GM18870 (cell line): ENCODE data around the gene PPP1R2C.

Experiments used
- ATAC-seq: cut with Tn5 transposase; IDR thresholded peaks from one replicate; pipeline ENCODE4 v1.9.1; 2021; ENCODE audit warnings: moderate library complexity; ENCODE audit not compliant: unreplicated experiment

Gene PPP1R2C

DNA sequence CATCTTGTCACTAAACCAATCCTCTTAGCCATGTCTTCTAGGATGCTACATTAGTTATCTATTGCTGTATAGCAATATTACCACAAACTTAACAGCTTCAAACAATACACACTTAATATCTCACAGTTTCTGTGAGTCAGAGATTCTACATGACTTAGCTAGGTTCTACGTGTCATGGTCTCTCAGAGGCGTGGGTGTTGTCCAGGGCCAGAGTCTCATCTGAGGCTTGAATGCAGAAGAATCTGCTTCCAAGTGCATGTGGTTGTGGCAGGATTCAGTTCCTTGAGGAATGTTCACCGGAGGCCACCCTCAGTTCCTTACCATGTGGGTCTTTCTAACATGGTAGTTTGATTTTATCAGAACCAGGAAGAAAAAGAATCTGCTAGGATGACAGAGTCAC is 26.4 kb downstream of the PPP1R2C start:
- no peak for ATAC-seq

DNA sequence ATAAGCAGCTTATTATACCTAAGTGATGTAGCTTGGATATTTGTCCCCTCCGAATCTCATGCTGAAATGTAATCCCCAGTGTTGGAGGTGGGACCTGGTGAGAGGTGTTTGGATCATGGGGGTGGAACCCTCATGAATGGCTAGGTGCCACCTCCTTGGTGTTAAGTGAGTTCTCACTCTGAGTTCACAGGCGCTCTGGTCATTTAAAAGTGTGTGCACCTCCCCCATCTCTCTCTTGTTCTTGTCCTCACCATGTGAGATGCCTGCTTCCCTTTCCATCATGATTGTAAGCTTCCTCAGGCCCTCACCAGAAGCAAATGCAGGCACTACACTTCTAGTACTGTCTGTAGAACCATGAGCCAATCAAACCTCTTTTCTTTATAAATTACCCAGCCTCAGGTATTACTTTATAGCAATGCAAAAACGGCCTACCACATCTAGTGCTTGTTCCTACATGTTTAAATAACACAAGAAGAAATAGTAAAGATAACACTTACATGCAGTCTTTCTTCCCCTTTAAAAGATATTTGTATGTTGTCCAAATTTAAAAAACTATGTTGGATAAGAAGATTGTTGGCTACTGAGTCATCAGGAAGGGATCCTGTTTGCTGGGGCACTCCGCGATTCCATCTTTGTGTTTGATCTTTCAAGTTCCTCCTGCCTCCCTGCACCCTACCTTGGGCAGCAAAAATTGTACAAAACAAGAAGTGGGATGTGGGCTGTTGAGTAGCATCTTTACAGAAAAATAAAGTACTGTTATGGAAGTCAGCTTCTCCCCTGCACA is 29.7 kb downstream of the PPP1R2C start:
- ATAC-seq = no peak

DNA sequence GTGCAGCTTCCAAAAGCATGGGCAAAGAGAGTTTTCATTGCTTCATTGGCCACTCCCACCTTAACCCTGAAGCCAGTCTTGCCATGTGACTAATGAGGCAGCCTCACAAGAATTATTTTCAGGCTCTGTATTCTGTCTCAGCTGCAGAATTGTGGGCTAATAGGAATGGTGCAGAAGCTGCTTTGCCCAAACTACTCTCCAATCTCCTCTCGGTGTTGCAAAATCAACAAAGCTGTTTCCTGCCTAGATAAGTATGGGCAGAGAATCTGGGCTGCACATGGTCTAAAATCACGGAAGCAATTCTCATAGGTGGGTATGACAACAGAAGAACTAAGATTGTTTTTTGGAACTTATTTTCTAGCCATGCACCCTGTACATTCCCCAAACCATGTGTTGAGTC is 31.4 kb downstream of the PPP1R2C start:
- ATAC-seq = no peak

DNA sequence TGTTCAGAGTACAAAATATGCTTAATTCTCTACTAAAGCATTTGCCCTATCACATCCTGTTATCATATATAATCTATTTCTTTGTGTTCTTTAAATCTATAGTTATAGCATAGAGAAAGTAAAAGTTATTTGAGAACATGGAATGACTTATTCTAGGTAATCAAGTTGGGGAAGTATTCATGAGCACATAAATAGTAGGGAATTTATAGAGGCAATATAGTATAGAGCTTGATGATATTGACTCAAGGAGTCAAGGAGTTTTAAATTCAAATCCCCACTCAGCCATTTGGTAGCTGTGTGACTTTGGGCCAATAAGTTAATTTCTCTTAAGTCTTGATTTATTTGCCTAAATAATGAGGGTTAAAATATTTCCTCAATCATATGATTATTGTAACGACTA is 37.5 kb downstream of the PPP1R2C start:
- ATAC-seq = no peak

GRCh38 chrX:42739741-42740140 is 38.2 kb downstream of the PPP1R2C start:
- ATAC-seq = no peak

DNA sequence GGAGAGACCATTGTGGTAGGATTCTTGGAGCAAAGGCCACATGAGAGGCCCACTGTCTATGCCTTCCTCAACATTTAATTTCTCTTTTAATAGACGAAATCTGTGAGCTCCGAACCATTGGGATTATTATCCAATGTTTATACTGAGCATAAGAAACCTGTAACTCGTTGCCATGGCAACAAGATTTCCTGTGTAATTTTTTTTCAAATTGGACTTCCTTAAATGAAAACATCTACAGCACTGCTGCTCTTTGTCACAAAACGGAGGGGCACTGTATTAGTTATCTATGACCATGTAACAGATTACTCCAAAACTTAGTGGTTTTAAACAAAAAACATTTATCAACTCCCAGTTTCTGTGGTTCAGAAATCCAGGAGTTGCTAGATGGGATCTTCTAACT is 38.7 kb downstream of the PPP1R2C start:
- ATAC-seq = no peak

GRCh38 chrX:42738552-42738951 is 39.4 kb downstream of the PPP1R2C start:
- ATAC-seq = no peak

DNA sequence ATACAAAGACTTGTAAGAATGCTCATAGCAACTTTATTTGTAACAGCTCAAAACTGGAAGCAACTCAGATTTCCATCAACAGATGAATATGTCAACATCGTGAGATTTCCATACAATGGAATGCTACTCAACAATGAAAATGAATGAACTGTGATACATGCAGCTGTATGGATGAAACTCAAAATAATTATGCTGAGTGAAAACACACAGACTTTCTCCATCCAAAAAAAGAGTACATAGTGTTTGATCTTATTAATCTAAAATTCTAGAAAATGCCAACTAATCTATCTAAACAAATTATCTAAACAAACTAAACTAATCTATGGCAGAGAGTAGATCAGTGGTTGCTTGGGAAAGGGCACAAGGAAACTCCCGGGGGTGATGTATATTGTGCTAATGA is 42.7 kb downstream of the PPP1R2C start:
- ATAC-seq = no peak

- no peak for ATAC-seq
These were observed 45.5 kb downstream of the PPP1R2C start for GRCh38 chrX:42732506-42732905.
